HG02763 (cell line): ENCODE measurements around the gene DNAH7.

Source experiments
- ATAC-seq: cut with Tn5 transposase; IDR thresholded peaks from one replicate; pipeline ENCODE4 v1.9.1; 2021; ENCODE audit warnings: mild to moderate bottlenecking, moderate library complexity; ENCODE audit not compliant: unreplicated experiment

DNAH7 gene

DNA sequence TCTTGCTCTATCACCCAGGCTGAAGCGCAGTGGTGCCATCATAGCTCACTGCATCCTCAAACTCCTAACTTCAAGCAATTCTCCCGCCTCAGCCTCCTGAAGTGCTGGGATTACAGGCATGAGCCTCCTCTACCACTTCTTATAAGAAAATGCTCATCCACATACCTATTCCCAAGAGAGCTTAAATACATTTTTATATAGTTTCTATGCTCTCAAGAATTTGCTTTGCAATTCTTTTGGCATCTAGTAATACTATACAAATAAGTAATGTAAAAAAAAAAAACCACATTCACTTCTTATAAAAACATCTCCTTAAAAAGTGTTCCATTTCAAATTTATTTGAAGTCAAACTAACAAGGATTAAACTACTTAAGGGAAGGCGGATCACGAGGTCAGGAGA, 197.3 kb downstream of the DNAH7 start:
- ATAC-seq, result no peak

DNA sequence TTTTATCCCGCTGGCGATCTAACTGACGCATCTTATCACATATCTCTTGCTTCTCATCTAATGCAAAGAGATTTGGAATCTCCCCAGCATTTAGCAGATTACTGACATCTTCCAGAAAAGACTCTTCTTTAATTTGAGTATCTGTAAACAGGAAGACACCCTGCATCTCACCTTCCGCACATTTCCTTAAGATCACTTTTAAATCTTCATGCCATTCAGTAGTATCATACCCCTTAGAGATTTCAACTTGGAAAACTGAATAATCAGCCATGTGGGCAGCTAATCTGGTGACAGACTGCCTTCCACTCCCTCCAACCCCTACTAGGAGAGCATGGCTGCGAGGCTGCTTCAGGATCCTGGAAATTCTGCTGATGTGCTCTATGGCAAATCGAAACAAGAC, 204.3 kb downstream of the DNAH7 start:
- no peak for ATAC-seq

DNA sequence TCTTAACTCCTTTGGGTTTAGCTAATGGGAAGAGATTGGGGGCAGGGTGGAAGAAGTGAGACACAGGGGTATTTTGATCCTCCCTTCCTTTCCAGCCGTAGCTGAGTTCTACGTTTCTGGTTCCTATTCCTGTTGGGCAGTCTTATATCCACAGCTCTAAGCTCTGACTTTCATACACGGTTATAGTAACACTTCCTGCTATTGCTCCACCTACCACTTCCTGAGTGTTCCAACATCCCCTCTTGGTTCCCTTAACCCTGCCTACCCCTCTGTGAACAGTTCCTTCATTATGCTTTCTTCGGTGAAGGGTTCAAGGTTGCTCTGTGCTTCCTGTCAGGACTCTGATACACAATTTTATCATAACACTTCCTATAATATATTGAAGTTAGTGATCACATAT, 205.1 kb downstream of the DNAH7 start:
- ATAC-seq, result no peak

DNA sequence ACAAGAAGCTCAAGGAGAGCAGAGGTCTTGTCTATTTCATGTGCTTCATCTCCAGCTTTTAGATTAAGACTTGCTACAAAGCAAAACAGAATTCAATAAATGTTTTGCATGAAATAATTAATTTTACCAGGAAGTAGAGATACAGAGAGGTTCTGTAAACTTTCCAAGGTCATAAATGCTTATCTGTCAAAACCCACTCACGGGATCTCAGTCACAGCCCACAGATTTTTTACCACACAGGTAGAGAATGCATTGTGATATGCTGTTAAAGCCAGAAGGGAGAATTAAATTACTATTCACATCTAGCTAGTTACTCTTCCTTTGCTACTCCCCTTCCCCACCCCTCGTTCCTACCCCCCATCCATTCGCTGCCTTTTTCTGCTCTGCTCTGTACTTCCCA, 205.5 kb downstream of the DNAH7 start:
- ATAC-seq, result no peak

DNA sequence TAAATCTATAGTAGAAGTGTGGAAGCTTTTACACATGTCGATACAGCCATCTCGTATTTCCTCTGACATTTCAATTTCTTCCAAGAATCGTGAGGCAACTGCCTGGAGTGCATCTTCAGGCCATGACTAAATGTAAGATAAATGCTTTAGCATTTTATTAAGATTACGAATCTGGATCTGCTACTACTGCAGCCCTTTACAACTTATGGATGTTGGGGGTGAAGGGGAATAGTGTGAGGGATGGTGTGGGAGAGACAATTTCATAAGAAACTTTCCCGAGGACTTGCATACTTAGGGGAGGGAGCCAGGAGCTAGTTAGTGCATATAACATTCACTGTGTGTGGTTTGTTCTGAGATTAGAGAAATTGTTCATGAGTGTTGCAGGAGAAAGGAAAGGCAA, 206.8 kb downstream of the DNAH7 start:
- ATAC-seq, result no peak

DNA sequence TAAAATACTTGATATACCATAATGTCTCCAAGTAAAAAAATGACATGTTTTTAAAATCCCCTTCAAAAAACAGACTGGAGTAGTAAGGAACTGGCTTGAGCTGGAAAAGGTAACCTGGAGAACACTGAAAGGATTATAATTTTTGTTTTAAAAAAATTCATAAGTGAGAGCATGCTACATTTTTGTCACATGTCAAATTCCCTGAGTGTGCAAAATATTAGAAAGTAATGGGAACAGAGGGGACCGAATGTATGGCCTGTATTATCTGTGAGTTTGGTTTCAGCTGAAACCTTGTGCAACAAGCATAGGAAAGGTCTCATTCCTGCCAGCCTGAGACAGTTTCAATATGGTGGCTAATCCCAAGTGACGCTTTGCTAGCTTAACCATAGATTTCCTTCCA, 209.1 kb downstream of the DNAH7 start:
- ATAC-seq, result no peak

DNA sequence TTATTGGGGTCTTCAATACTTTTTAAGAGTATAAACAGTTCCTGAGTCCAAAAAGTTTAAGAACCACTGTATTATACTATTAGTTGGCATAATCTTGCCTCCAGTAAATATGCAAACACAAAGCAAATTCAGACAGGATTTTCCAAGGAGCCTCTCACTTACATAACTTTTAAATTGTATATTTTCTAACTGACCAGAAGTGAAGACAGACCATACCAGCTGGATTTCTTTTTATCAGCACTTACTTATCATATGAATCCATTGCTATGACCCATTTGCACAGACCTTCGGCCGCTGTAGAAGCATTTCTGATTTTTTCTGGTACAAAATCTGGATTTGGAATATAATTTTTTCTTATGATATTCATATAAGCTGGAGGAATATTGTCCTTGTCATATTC, 211.5 kb downstream of the DNAH7 start:
- no peak for ATAC-seq

DNA sequence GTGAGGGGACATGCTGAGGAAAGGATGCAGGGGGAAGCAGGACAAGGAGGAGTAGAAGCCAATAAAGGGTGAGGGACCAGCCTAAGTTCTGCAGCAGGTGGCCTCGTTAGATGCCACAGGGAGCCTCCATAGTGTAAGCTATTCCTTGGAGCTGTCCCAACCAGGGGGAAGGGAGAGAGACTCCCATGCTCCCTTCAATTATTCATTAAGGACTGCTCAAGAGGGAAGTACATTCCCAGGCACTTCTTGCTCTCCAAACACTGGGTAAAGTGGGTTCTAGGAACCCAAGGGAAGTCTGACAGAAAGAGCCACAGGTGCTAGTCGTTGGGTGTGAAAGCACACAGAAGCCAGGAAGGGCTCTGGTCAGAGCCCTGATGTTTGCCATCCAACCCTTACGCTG, 217.9 kb downstream of the DNAH7 start:
- ATAC-seq, result no peak

DNA sequence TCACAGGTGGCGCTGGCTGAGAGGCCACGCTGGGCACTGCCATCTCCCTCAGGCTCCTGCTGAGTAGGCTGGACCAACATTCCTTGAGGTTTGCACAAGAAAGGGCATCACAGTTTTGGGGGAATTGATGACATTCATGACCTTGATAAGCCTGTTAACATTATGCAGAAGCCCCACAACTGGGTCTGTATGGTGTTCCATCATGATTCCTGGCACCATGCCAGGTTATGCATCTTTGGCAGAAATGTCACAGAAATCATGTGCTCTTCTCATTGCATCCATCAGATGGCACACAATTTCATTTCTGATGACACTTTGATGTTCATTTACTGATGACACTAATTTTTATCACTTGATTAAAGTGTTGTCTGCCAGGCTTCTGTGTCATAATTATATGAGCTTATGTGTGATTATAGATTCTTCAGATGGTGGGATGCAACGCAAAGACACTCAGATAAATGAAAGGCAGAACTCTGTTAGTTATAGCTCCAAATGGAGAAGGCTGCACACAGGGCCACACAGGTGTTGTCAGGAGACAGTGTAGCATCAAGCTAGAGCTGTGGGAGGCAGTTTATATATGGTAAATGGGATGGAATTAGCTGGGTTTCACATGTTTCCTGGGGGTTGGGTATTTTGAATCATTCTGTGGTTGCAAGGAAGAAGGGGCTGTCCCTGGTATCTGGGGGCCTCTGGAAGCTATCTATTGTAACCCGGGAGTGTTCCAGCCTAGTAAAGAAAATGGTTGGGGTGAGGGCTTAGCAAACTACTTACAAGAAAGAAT, 220.3 kb downstream of the DNAH7 start:
- ATAC-seq, result no peak

DNA sequence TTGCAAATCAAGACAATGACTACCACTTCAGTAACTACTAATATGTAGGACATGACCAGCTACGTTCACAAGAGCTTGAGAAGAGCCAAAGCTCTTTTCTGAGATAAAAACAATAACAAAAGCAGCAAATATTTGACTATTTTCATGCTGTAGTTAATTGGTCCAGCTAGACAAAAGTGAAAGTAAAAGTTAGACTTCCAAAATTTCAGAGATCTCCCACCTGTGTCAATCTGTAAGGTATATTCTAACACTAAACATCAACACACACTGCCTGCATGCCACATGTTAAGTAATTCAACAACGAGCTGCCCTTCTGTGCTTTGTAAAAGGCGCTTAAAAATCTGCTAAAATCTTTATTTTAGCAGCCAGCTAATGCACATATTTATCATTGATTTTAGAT, 225.7 kb downstream of the DNAH7 start:
- no peak for ATAC-seq

DNA sequence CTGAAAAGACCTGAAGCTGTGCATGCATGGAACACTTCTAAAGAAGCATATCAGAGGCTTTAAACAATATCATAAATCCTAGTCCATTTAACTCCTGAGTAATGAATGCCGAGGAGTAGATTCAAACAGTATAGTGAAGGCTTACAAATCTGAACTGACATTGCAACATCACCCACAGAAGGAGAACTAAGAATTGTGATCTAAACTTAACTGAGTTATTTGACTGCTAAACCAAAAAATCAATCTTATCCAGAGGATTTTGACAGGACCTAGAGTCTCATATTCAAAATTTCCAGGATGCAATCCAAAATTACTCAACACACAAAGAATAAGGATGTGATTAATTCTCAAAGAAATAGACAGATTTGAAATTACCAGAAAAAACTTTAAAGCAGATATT, 230.6 kb downstream of the DNAH7 start:
- no peak for ATAC-seq

DNA sequence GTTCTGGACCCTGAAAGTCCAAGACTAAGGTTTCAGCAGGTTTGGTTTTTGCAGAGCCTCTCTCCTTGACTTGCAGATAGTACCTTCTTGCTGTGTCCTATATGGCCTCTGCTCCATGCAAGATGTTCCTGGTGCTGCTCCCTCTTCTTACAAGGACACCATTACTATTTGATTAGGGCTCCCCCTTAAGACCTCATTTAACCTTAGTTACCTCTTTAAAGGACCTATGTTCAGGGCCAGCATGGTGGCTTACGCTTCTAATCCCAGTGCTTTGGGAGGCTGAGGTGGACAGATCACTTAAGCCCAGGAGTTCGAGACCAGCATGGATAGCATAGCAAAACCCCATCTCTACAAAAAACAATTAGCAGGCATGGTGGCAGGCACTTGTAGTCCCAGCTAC, 232.6 kb downstream of the DNAH7 start:
- ATAC-seq, result no peak

DNA sequence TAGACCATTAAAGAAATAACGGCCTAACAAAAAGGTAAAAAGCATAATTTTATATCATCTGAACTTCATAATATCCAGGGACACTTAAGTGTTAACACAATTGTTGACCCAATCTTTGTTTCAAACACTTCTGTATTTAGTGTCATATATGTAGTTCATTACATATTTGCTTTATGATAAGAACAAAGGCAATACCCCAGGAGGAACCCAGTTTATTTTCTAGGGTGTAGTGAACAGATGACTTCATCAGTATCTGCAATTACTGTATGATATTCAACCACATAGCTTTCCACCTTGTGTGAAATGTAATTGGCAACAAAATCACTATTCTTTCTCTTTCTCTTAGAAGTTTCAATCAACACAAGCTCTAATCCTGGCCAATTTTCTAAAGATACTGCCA, 233.8 kb downstream of the DNAH7 start:
- no peak for ATAC-seq

DNA sequence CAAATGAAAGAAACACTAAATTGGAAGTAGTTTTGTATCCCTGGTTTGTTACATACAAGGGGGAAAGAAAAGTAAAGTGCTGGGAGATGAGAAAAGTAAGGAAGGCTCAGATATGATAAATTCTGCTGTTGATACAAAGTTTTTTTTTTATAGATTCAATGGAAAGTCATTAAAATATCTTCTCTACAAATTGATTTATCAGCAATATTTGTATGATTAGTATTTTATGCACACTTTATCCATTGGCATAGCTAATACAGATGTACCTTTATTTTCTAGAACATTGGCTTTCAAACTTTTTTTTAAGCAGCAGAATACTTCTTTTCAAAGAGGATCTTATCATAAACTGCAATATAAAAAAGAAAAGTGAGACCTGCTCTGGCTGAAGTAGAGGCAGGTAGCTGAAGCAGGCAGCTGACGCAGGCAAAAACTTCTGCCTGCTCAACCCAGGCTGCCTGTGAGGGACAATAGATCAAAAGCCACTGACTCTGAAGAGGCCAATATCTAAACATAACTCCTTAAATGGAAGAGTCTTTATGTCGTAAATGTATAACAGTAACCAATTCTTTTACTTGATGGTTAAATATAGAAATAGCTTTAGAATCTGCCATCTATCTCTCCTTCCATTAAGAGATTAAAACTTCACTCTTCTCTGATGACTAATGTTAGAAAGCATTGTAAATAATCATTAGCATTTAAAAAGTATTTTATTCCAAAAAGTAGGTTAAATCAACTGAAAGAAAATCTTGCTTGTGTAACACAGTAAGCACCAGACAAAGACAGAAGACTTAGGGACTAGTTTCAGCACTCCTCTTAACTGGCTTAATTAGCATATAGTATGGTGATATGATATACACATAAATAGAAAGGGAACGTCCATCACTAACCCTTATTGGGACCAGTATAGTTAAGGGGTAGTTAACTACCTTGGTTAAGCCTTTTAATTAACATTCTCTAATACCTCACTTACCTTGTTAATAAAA, 237.4 kb downstream of the DNAH7 start:
- ATAC-seq, result no peak

DNA sequence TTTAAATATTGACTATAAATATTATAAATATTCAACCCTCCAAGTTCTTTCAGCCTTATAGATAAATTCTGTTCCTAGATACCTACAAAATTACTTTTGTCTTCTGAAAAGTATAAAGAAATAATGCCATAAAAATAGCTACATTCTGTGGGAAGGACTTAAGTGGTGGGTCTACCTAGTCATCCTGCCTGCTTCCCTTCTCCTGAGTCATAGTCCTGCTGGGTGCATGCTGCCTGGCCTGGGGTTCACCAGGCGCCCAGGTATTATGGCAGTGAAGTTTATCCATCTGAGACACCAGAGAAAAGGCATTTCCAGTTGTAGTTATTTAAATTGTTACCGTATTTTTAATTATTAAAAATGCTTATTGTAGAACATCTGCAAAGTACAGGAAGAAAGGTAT, 244.2 kb downstream of the DNAH7 start:
- no peak for ATAC-seq

DNA sequence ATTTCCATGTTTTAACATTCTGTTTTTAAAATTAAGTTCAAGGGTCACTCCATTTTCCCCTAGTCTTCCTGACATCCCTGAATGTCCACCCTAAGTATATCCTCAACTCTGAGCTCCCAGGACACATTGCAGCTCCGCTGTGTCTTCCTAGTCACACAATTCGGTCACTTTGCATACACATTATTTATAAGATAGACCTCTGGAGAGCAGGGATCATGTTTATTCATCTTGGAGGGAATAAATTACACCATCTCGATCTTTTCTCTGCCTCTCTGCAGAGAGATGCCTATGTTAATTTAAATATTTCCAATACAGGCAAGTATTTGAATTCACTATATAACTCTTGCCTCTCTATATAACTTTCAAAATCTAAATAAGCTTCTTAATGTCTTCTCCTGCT, 245.4 kb downstream of the DNAH7 start:
- no peak for ATAC-seq

DNA sequence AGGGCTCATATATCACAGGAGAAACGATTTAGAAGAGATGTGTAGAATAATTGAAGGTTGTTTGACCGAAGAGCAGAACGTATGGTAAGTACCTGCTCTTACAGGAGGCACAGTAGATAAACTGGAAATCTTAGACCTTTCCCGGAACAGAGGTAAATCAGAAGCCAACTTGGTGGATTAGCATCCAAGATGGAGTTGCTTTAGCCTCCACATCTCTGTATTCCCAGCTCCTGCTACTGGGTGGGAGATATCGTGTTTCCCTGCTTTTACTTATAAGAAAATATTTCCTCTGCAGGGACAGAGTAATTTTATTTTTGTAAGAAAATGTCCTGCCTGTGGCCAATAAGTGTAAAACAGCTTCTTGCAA, 247.1 kb downstream of the DNAH7 start:
- no peak for ATAC-seq

DNA sequence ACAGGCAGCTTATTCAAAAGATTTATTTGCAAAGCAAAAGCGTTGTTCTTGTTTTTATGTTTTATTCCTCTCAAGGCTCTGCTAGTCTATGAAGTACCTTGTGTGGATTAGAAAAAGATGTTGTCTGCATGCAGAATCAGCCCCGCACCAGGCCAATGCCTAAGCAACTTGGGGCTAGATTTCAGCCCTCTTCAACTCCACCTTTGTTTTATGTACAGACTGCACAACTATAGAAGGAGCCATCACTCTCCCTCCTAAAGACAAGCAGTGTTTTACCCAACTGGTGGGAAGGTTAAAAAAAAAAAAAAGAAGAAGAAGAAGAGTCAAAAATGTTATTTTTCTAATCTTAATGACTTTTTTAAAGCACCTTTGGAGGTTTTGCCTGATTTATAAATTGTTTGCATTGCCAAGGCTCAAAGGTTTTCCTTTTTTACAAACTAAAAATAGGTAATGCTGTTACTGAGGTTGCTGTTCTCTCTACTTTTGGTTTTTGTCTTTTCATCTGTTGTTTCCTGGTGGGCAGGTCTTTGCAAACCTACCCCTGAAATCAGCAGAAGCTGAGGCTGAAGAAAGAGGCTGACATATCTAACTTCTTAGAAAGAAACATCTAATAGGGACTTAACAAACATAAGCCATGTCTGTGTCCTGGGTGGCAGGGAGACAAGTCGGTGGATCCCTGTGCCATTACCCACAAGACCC, 247.6 kb downstream of the DNAH7 start:
- no peak for ATAC-seq

DNA sequence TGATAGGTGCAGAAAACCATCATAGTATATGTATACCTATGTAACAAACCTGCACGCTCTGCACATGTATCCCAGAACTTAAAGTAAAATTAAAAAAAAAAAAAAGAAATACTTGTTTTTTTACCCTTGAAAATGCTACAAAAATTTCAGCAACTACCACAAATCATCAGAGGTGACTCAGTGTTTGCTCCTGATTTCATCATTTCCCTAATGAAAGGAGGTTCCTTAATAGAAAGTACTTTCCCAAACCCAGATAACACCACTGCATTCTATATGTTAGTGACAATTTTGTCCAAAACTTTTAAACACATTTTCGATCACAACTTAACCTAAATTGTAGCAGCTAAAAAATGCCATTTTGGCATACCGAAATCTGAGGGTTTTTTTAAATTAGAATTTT, 248.3 kb downstream of the DNAH7 start:
- ATAC-seq, result no peak

DNA sequence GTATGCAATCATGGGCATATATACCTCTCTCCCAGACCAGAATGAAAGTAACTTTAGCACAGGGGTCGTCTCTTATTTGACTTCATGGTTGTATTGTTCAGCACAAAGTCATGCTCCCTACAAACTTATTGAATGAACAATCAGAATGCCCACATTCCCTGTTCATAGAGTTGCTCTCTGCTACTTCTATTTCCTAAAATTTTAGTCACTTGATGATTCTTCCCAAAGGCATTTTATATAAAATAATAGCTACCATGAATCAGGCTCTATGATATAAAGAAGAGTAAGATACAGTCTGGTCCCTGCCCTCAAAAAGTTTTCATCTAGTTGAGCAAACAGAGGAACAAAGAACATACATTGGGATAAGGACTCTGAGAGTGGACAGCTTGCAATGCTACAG, 249.4 kb downstream of the DNAH7 start:
- no peak for ATAC-seq

DNA sequence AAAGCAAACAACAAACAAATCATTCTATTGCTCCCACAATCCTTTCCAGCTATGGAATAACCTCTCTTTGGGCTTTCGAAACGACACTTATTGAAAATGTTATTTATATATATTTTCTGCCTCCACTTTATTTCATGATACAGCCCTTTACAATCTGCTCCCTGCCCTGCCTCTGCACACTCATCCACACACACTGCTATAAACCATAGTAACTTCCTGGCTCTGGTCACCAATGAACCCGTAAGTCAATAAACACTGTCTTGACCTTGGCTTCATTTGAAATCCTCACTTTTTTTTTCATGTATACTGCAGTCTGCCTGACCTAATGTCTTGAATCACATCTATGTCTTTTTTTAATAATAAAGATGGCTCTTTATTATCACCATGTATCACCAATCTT, 250.1 kb downstream of the DNAH7 start:
- ATAC-seq, result no peak

DNA sequence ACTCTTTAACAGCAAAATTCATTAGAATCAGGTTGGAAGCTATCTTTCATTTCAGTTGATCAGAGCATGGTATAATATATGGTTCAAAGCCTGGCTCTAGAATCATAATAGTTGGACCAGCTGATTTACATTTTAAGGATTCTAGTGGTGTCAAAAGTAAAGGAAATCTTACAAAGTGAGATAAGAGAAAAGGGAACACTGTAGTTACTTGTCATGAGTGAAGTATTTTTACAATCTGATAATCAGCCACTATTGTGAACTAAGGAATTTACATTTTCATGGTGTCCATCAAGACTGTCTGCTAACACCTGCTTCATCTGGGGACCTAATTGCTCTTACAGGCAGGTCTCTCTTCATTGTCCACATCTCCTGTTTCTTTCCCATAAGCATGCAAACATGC, 250.5 kb downstream of the DNAH7 start:
- no peak for ATAC-seq
